CD4-positive, alpha-beta T cell (primary cell): ENCODE results near the gene LDLR. TPM values are rescaled to one million over a fixed set of nuclear protein-coding genes. Genes with fewer than 3 reads are reported as not detected.
"Not testable (repeated sequence)": the region's sequence is repeated elsewhere in the genome, so short reads cannot be mapped to it uniquely, and the experiment has no call there.

Experiments used
- ATAC-seq: fragments of 200-7000 bp; cut with Tn5 transposase; one replicate; pipeline ENCODE4 v1.10.0; 2022; ENCODE audit warnings: mild to moderate bottlenecking; ENCODE audit not compliant: poor library complexity
- CTCF ChIA-PET: fragments of 350-600 bp; sonication (Branson Sonifier 250); formaldehyde crosslinking; loops from one replicate; lab custom pipeline; 2021; ENCODE audit warnings: antibody characterized with exemption, inconsistent platforms; lab: Charles Lee
- POLR2A ChIA-PET: fragments of 350-600 bp; sonication (Branson Sonifier 250); formaldehyde crosslinking; loops from one replicate; lab custom pipeline; 2021; ENCODE audit warnings: antibody characterized with exemption, inconsistent platforms; lab: Charles Lee
- DNase-seq, 14 experiments: peaks; one replicate each; pipeline ENCODE4 v3.0.0-alpha.2; 2013 to 2020; ENCODE audit warnings: mixed read lengths in 2 of 14
- H3K27ac ChIP-seq, 2 donors: one replicate each; pipeline versions ENCODE4 v1.5.1 to v1.7.0; 2013; ENCODE audit warnings: low read length in 2 of 2, low read depth in 1 of 2, mild to moderate bottlenecking in 1 of 2
- H3K27me3 ChIP-seq, 2 experiments: 1 replicate in 1 of 2; 2 replicates in 1 of 2; pipeline versions ENCODE4 v1.6.1 to v1.7.0; 2013; ENCODE audit warnings: low read length in 2 of 2, control low read depth in 1 of 2, mild to moderate bottlenecking in 1 of 2, moderate library complexity in 1 of 2; ENCODE audit not compliant: insufficient read depth in 2 of 2, control insufficient read depth in 1 of 2
- H3K36me3 ChIP-seq: one replicate; pipeline ENCODE4 v1.6.1; 2013; ENCODE audit warnings: low read length, control low read depth; ENCODE audit not compliant: insufficient read depth
- H3K4me1 ChIP-seq: one replicate; pipeline ENCODE4 v1.6.1; 2013; ENCODE audit warnings: low read length, control low read depth; ENCODE audit not compliant: insufficient read depth
- H3K4me3 ChIP-seq: one replicate; pipeline ENCODE4 v1.5.1; 2013; ENCODE audit warnings: mild to moderate bottlenecking, low read length, moderate library complexity
- H3K9me3 ChIP-seq, 2 experiments: 1 replicate in 1 of 2; 2 replicates in 1 of 2; pipeline versions ENCODE4 v1.6.1 to v1.7.0; 2013; ENCODE audit warnings: low read length in 2 of 2, mild to moderate bottlenecking in 2 of 2, control low read depth in 1 of 2, moderate library complexity in 1 of 2; ENCODE audit not compliant: control insufficient read depth in 1 of 2, insufficient read depth in 1 of 2
- H3K27ac Mint-ChIP-seq: one replicate; pipeline ENCODE4 v1.8.0; 2020; ENCODE audit warnings: mixed read lengths
- H3K27me3 Mint-ChIP-seq: one replicate; pipeline ENCODE4 v1.8.0; 2021; ENCODE audit warnings: mixed read lengths
- H3K36me3 Mint-ChIP-seq: one replicate; pipeline ENCODE4 v1.8.0; 2021; ENCODE audit warnings: low read depth, mixed read lengths
- H3K4me1 Mint-ChIP-seq: one replicate; pipeline ENCODE4 v1.8.0; 2021; ENCODE audit warnings: low read depth, mixed read lengths
- H3K4me3 Mint-ChIP-seq: one replicate; pipeline ENCODE4 v1.8.0; 2020; ENCODE audit warnings: mild to moderate bottlenecking, mixed read lengths
- H3K9me3 Mint-ChIP-seq: one replicate; pipeline ENCODE4 v1.8.0; 2020; ENCODE audit warnings: mixed read lengths
- intact Hi-C, 2 experiments: fragments of 100-400 bp; cut with DNase I in 1 of 2; cut with micrococcal nuclease in 1 of 2; formaldehyde crosslinking; loops; one replicate each; pipeline versions ENCODE4 v1.15.1 to v1.9.0; 2023 to 2025; cut with DNase I, micrococcal nuclease
- total RNA-seq, 174 experiments: library from RNA in 2 of 174; stranded (reverse) in 2 of 174; gene quantifications; one replicate each; pipeline ENCODE4 v1.2.3 and lab custom pipeline; 2021 to 2026
- TF ChIP-seq, protein P1 (sequence below): fragments of 200-600 bp; IDR thresholded peaks from one replicate; pipeline ENCODE4 v1.8.0; 2022; ENCODE audit warnings: antibody characterized with exemption, mild to moderate bottlenecking

LDLR gene
- total RNA-seq, 2 experiments from 2014 or later: 32.5 to 34.0 TPM

DNA sequence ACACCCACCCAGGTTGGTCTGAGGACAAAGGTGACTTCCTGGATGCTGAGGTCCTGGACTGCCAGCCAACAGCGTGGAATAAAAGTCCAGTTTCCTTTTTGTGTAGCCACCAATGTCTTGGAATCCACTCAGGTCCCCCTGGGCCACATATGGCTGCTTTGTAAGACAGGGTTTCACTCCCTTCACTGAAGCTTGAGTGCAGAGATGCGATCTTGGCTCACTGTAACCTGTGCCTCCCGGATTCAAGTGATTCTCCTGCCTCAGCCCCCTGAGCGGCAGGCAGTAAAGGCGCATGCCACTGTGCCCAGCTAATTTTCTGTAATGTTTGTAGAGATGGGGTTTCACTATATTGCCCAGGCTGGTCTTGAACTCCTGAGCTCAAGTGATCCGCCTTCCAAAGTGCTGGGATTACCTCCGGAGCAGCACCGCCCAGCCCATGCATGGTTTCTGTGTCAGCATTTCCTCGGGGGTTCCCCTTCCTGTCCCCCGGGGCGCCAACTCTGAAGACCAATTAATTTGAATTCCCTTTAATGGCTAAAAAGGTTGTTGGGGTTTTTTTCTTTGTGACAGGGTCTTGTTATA, 90.5 kb downstream of the LDLR start:
- Histone ChIP-seq H3K27ac (no peak overlapping the region), H3K4me3 (no peak overlapping the region), H3K9me3 (no peaks in the 10 kb centered on the region), H3K36me3 (no peaks in the 10 kb centered on the region), H3K27me3 (no peaks in the 10 kb centered on the region), H3K4me1 (peaks cover 7% of the 10 kb centered on the region)
- H3K36me3 Mint-ChIP-seq: no peaks in the 10 kb centered on the region
- intact Hi-C loops: no loop called here
- no peaks in the 10 kb centered on the region for H3K4me1 Mint-ChIP-seq
- ChIA-PET POLR2A (no interaction called here), CTCF (no interaction called here)
- H3K4me3 Mint-ChIP-seq: no peak overlapping the region
- H3K9me3 Mint-ChIP-seq: no peaks in the 10 kb centered on the region
- DNase-seq (no peak), ATAC-seq (no peak)
- no peak overlapping the region for H3K27ac Mint-ChIP-seq
- TF ChIP-seq, protein P1, sequence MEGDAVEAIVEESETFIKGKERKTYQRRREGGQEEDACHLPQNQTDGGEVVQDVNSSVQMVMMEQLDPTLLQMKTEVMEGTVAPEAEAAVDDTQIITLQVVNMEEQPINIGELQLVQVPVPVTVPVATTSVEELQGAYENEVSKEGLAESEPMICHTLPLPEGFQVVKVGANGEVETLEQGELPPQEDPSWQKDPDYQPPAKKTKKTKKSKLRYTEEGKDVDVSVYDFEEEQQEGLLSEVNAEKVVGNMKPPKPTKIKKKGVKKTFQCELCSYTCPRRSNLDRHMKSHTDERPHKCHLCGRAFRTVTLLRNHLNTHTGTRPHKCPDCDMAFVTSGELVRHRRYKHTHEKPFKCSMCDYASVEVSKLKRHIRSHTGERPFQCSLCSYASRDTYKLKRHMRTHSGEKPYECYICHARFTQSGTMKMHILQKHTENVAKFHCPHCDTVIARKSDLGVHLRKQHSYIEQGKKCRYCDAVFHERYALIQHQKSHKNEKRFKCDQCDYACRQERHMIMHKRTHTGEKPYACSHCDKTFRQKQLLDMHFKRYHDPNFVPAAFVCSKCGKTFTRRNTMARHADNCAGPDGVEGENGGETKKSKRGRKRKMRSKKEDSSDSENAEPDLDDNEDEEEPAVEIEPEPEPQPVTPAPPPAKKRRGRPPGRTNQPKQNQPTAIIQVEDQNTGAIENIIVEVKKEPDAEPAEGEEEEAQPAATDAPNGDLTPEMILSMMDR: no peak
- H3K27me3 Mint-ChIP-seq: peaks cover 10% of the 10 kb centered on the region

DNA sequence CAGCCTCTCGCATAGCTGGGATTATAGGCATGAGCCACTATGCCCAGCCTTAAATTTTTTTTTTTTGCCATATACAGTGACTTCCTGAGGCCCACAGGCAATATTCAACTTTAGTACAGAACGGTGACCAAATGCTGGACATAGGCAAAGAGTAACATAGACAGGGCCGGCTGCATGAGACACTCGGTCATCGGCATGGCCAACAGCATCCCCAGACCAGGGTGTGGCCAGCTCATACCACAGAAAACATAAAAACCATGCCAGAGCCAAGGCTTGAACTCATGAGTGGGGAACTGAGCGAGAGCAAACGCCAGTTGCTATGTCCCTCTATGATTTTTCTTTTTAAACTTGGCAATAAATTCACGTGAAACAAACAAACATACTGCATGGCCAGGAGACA, 91.1 kb downstream of the LDLR start:
- DNase-seq (no peak), ATAC-seq (no peak)
- Histone ChIP-seq H3K27ac (no peak overlapping the region), H3K4me3 (no peak overlapping the region), H3K9me3 (no peaks in the 10 kb centered on the region), H3K27me3 (no peaks in the 10 kb centered on the region), H3K4me1 (peaks cover 7% of the 10 kb centered on the region), H3K36me3 (no peaks in the 10 kb centered on the region)
- H3K36me3 Mint-ChIP-seq: no peaks in the 10 kb centered on the region
- POLR2A ChIA-PET: no interaction called here
- H3K9me3 Mint-ChIP-seq: no peaks in the 10 kb centered on the region
- H3K27ac Mint-ChIP-seq: no peak overlapping the region
- no peaks in the 10 kb centered on the region for H3K4me1 Mint-ChIP-seq
- no peak overlapping the region for H3K4me3 Mint-ChIP-seq
- peaks cover 10% of the 10 kb centered on the region for H3K27me3 Mint-ChIP-seq
- TF ChIP-seq, protein P1: no peak
- intact Hi-C loops: no loop called here
- CTCF ChIA-PET: no interaction called here

DNA sequence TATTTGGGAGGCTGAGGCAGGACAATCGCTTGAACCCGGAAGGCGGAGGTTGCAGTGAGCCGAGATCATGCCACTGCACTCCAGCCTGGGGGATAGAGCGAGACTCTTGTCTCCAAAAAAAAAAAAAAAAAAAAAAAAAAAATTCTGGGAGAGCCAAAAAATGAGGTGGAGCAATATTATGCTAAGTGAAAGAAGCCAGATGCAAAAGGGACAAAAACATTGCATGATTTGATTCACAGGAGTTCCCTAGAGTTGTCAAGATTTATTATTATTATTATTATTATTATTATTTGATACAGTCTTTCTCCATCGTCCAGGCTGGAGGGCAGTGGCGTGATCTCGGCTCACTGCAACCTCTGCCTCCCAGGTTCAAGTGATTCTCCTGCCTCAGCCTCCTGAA, 91.7 kb downstream of the LDLR start:
- POLR2A ChIA-PET, ATAC-seq, H3K4me3 Mint-ChIP-seq, H3K9me3 ChIP-seq, intact Hi-C loops, DNase-seq, H3K36me3 Mint-ChIP-seq, H3K27me3 ChIP-seq, H3K27ac ChIP-seq, CTCF ChIA-PET, H3K4me1 Mint-ChIP-seq, H3K27me3 Mint-ChIP-seq, H3K27ac Mint-ChIP-seq, H3K9me3 Mint-ChIP-seq, H3K4me1 ChIP-seq, H3K36me3 ChIP-seq, H3K4me3 ChIP-seq: not testable (repeated sequence)

DNA sequence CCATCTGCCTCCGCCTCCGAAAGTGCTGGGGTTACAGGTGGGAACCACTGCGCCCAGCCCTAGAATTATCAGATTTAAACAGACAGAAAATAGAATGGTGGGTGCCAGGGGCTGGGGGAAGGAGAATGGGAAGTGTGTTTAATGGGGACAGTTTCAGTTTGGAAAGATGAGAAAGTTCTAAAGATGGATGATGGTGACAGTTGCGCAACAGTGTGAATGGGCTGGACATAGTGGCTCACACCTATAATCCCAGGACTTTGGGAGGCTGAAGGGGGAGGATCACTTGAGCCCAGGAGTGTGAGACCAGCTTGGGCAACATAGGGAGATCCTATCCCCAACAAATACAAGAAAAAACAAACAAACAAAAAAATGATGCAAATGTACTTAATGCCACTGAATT, 92.2 kb downstream of the LDLR start:
- DNase-seq (no peak), ATAC-seq (no peak)
- Mint-ChIP-seq H3K36me3 (no peaks in the 10 kb centered on the region), H3K27me3 (peaks cover 10% of the 10 kb centered on the region), H3K4me1 (no peaks in the 10 kb centered on the region), H3K9me3 (no peaks in the 10 kb centered on the region), H3K4me3 (no peak overlapping the region), H3K27ac (no peak overlapping the region)
- Histone ChIP-seq H3K27me3 (no peaks in the 10 kb centered on the region), H3K4me3 (no peak overlapping the region), H3K36me3 (no peaks in the 10 kb centered on the region), H3K9me3 (no peaks in the 10 kb centered on the region), H3K27ac (no peak overlapping the region), H3K4me1 (peaks cover 7% of the 10 kb centered on the region)
- ChIA-PET POLR2A (no interaction called here), CTCF (interaction anchor here (0.7 kb wide), 1 partner anchor 128 kb away, joined by 3 read pairs; no protein-coding TSS in a partner anchor)
- intact Hi-C loops: no loop called here
- TF ChIP-seq, protein P1: no peak
